Measurements from ENCODE around the gene BAG1.

BAG1 gene

DNA sequence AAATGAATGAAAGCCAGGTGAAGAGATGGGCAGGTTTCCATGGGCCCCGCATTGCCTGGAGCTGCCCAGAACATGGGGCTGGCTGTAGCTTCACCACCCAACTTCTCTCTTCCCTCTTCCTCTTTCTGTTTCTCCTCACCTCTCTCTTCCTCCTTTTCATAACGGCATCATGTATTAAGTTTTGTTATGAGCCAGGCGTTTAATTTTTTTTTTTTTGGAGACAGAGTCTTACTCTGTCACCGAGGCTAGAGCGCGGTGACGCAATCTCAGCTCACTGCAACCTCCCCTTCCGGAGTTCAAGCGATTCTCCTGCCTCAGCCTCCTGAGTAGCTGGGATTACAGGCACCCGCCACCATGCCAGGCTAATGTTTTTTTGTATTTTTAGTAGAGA lies 37.5 kb downstream of the BAG1 start:
- TF ChIP-seq, protein P1, sequence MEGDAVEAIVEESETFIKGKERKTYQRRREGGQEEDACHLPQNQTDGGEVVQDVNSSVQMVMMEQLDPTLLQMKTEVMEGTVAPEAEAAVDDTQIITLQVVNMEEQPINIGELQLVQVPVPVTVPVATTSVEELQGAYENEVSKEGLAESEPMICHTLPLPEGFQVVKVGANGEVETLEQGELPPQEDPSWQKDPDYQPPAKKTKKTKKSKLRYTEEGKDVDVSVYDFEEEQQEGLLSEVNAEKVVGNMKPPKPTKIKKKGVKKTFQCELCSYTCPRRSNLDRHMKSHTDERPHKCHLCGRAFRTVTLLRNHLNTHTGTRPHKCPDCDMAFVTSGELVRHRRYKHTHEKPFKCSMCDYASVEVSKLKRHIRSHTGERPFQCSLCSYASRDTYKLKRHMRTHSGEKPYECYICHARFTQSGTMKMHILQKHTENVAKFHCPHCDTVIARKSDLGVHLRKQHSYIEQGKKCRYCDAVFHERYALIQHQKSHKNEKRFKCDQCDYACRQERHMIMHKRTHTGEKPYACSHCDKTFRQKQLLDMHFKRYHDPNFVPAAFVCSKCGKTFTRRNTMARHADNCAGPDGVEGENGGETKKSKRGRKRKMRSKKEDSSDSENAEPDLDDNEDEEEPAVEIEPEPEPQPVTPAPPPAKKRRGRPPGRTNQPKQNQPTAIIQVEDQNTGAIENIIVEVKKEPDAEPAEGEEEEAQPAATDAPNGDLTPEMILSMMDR (IDR thresholded peaks at IDR 0.05; ENCODE audit: insufficient read depth, low read length, missing control alignments): no peak
- POLR2A ChIA-PET: interaction anchor here (0.7 to 1.0 kb wide), 2 partner anchors 197 to 202 kb away, joined by 3 to 7 read pairs; partner anchors contain the start of gene DNAJA1
- no peak for DNase-seq (ENCODE audit: low read depth, low spot score)
- CTCF ChIA-PET: interaction anchor here (1.0 to 7.7 kb wide), 27 partner anchors 10 to 225 kb away, joined by 3 to 149 read pairs (median 6); partner anchors contain the start of genes BAG1 and SMU1
- no peak overlapping the region for H3K4me3 ChIP-seq (ENCODE audit: low read depth, low read length)

- CTCF ChIA-PET: interaction anchor here (0.6 to 7.7 kb wide), 51 partner anchors 8 to 242 kb away, joined by 3 to 149 read pairs (median 5); partner anchors contain the start of genes BAG1 and SMU1
- peak; percentile 46 for DNase-seq (ENCODE audit: low read depth, low spot score)
- H3K4me3 ChIP-seq (ENCODE audit: low read depth, low read length): no peak overlapping the region
- POLR2A ChIA-PET: interaction anchor here (0.6 to 1.3 kb wide), 4 partner anchors 58 to 828 kb away, joined by 3 to 7 read pairs (median 4); partner anchors contain the start of genes B4GALT1, DNAJA1 and SMU1
- TF ChIP-seq, protein P1 (IDR thresholded peaks at IDR 0.05; ENCODE audit: insufficient read depth, low read length, missing control alignments): peak; percentile 41
These were observed 39.0 kb downstream of the BAG1 start for GRCh38 chr9:33225319-33226147.

GRCh38 chr9:33223696-33224095 lies 40.8 kb downstream of the BAG1 start:
- ChIA-PET POLR2A (no interaction called here), CTCF (interaction anchor here (0.8 to 7.7 kb wide), 8 partner anchors 9 to 197 kb away, joined by 3 to 149 read pairs (median 3); partner anchors contain the start of gene SMU1)
- no peak for DNase-seq (ENCODE audit: low read depth, low spot score)
- TF ChIP-seq, protein P1 (IDR thresholded peaks at IDR 0.05; ENCODE audit: insufficient read depth, low read length, missing control alignments): no peak
- H3K4me3 ChIP-seq (ENCODE audit: low read depth, low read length): no peak overlapping the region

DNA sequence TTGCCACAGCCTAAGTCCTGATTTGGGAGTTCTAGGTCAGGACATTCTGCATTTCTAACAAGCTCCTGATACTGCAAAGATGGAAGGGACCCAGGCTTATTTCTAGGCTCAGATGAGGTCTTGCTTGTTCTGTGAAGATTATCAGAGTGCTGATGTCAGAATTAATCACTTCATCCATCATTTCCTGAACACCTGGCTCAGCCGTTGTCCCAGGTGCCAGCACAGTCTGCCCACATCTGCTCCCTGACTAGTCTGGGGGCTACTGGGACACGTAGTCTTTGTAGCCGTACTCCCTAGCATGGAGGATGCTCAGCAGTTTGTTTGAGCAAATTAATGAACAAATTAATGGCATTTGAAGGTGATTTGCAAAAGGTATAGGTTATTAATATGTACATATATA lies 42.5 kb downstream of the BAG1 start:
- no peak for DNase-seq (ENCODE audit: low read depth, low spot score)

DNA sequence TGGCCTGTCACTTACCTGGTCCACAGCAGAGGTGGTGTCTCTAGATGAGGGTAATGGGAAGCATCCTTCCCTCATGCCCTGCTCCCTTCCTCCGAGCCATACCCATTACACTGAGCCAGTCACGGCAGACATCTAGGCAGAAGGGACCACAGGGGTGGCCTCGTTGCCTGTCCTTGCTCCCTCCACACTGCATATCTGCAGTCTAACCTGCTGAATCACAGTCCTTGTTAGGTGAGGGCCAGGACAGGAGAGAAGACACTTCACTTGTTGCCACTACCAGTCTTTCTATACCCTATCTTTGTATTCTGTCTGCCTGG lies 43.0 kb downstream of the BAG1 start:
- no peak overlapping the region for H3K4me3 ChIP-seq (ENCODE audit: low read depth, low read length)
- POLR2A ChIA-PET: no interaction called here
- TF ChIP-seq, protein P1 (IDR thresholded peaks at IDR 0.05; ENCODE audit: insufficient read depth, low read length, missing control alignments): no peak
- CTCF ChIA-PET: interaction anchor here (0.9 kb wide), 1 partner anchor 11 kb away, joined by 3 read pairs; no protein-coding TSS in a partner anchor
- DNase-seq (ENCODE audit: low read depth, low spot score): no peak

More for the DNA sequence above, 42.5 kb downstream of the BAG1 start:
- H3K4me3 ChIP-seq (ENCODE audit: low read depth, low read length): no peak overlapping the region
- POLR2A ChIA-PET: no interaction called here
- CTCF ChIA-PET: interaction anchor here (0.9 to 7.7 kb wide), 2 partner anchors 10 to 144 kb away, joined by 3 to 149 read pairs; partner anchors contain the start of gene SMU1
- TF ChIP-seq, protein P1 (IDR thresholded peaks at IDR 0.05; ENCODE audit: insufficient read depth, low read length, missing control alignments): no peak
